ENCODE measurements around the gene PCTP.

- TF ChIP-seq POLR2A (IDR thresholded peaks at IDR 0.05), result no peak
- no peak for TF ChIP-seq POLR2AphosphoS5 (IDR thresholded peaks at IDR 0.05)
- no peak for TF ChIP-seq CTCF (IDR thresholded peaks at IDR 0.05)
Measured at GRCh38 chr17:55793272-55793671, 42.4 kb downstream of the PCTP start.
